A673 (cell line): Measurements from ENCODE around the gene POU2AF2.

Experiments
- EZH2 ChIP-seq: fragments of 200-600 bp; sonication (generic); IDR thresholded peaks from 2 replicates; pipeline ENCODE4 v1.6.1; 2017; ENCODE audit warnings: borderline replicate concordance, low read depth, mild to moderate bottlenecking, mixed read lengths, antibody characterized with exemption, low read length; ENCODE audit not compliant: poor library complexity, severe bottlenecking
- TF ChIP-seq, protein P1 (sequence below): fragments of 300-800, 200-600 bp; sonication (generic); conservative IDR thresholded peaks from 2 replicates; pipeline ENCODE4 v1.5.1; 2017; ENCODE audit warnings: low read depth, mild to moderate bottlenecking, antibody characterized with exemption, low read length, moderate library complexity, mixed read lengths

DNA sequence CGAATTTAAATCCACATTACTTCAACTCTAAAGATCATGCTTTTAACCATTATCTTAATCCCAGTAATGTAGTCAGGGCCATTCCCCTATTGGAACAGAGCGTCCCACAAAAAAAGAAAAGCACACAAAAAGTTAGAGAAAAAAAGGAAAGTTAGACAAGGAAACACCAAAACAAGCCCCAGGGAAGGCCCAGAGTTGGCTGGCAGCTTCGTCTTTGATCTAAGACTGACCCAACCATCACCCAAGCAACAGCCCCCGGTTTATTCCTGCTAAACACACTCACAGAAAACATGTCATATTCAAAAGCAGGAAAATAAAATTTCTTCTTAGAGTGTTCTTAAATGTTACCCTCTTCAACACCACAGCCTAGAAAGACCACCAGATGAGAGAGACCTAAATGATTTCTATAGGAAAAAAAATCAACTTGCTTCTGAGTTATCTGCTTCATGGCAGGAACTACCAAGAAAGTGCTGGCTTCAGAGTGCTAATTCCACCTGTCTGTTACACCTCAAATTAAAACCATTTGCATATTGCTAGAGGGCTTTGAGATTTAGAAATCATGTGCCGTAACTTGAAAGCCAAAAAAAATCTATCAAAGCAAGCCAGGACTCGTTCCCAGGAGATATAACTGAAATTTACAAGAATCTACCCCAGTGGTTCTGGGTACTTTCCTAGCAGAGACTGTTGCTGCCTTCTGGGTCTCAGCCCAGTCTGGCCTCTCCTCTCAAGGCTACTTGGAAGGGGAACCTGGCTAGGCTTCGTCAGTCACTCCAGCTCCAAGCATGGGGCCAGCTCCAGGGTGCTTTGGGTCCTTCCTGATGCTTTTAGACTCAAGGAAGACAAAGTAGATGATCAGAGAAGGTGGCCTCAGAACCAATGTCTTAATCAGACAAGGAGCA lies 84.0 kb downstream of the POU2AF2 start:
- no peak for TF ChIP-seq EZH2
- TF ChIP-seq, protein P1, sequence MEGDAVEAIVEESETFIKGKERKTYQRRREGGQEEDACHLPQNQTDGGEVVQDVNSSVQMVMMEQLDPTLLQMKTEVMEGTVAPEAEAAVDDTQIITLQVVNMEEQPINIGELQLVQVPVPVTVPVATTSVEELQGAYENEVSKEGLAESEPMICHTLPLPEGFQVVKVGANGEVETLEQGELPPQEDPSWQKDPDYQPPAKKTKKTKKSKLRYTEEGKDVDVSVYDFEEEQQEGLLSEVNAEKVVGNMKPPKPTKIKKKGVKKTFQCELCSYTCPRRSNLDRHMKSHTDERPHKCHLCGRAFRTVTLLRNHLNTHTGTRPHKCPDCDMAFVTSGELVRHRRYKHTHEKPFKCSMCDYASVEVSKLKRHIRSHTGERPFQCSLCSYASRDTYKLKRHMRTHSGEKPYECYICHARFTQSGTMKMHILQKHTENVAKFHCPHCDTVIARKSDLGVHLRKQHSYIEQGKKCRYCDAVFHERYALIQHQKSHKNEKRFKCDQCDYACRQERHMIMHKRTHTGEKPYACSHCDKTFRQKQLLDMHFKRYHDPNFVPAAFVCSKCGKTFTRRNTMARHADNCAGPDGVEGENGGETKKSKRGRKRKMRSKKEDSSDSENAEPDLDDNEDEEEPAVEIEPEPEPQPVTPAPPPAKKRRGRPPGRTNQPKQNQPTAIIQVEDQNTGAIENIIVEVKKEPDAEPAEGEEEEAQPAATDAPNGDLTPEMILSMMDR: no peak
